MG63 (cell line): Measurements from ENCODE around the gene THRB. TPM values are rescaled to one million over a fixed set of nuclear protein-coding genes. Genes with fewer than 3 reads are reported as not detected.
A peak's percentile ranks its signal among the peaks of the same experiment; 100 is the strongest.
"Not testable (repeated sequence)": the region's sequence is repeated elsewhere in the genome, so short reads cannot be mapped to it uniquely, and the experiment has no call there.

Experiments used
- DNase-seq: peaks from one replicate; pipeline ENCODE4 v3.0.0-alpha.2; 2020
- H3K27me3 ChIP-seq: fragments of 250-450 bp; sonication (Bioruptor Pico); 2 replicates; pipeline ENCODE4 v1.5.1; 2020; ENCODE audit warnings: mild to moderate bottlenecking, moderate library complexity
- H3K36me3 ChIP-seq: fragments of 250-450 bp; sonication (Bioruptor Pico); 2 replicates; pipeline ENCODE4 v1.5.1; 2020; ENCODE audit warnings: mild to moderate bottlenecking, moderate library complexity
- H3K4me3 ChIP-seq: fragments of 250-450 bp; sonication (Bioruptor Pico); 2 replicates; pipeline ENCODE4 v1.5.1; 2020; ENCODE audit warnings: mild to moderate bottlenecking, moderate library complexity
- H3K9me3 ChIP-seq: fragments of 250-450 bp; sonication (Bioruptor Pico); 2 replicates; pipeline ENCODE4 v1.5.1; 2020; ENCODE audit warnings: mild to moderate bottlenecking, moderate library complexity
- total RNA-seq: library from RNA; depleted of rRNA; stranded (reverse); fragments of >200 nt; shearing (Covaris generic); gene quantifications from 2 replicates; pipeline ENCODE4 v1.2.3, GENCODE V29; 2014; ENCODE audit warnings: low replicate concordance

Gene THRB
- total RNA-seq, 1 experiment from 2014 or later, result not detected

DNA sequence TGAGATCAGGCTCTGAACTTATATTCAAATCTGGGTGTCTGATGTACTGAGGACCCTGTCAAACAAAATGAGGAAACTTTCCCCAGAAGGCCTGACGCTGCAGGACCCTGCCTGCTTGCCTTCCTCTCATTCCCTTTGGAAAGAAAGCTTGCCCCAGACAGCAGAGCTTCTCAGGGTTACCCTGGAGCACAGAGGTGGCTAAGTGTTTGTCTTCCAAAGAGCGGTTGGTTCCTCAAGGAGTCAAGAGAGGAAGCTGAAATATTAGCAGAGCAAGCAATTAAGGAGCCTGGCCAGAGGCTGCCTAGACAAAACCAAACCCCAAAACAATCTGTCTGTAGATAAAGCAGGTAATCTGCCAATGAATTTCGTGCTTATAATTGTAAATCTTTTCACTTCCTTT, 374.2 kb downstream of the THRB start:
- no peaks in the 10 kb centered on the region for H3K36me3 ChIP-seq
- DNase-seq, result no peak
- H3K4me3 ChIP-seq, result no peak overlapping the region
- H3K9me3 ChIP-seq, result no peaks in the 10 kb centered on the region
- no peaks in the 10 kb centered on the region for H3K27me3 ChIP-seq

DNA sequence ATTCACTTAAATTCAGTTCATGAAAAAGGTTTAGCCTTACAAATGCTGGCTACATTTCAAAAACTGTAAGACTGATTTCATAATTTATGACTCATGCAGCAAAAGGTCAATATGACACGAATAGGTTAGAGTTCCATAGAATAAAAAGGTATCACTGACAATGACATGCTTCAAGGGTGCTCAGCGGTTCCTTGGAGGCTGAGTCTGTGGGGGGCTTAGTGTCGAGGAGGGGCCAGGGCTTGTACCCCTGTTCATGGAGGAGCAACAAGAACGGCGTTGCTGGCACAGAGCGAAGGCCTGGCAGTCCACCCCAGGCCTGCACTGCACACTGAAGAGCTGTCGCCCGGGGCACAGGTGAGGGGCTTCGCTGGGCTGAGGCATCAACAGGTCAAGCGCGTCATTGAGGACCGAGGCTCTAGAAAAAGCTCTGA, 375.3 kb downstream of the THRB start:
- DNase-seq, result no peak
- Histone ChIP-seq H3K27me3 (no peaks in the 10 kb centered on the region), H3K4me3 (no peak overlapping the region), H3K9me3 (no peaks in the 10 kb centered on the region), H3K36me3 (no peaks in the 10 kb centered on the region)

DNA sequence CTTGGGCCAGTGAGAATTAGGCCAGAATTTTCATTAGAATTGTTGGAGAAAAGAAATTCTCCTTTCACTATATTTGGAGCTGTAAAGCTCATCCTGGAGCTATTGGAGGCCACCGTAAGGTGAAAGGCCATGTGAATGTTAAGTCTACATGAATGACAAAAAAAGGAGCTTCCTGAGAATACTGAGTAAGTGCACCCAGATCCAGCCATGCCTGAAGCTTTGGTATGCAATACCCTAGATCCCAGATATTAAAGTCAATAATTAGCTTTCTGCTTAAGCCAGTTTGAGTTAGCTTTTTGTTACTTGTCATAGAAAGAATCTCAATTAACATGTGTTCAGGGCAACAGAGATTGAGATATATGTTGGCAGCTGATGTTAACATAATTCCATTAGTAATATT, 377.1 kb downstream of the THRB start:
- H3K27me3 ChIP-seq, result no peaks in the 10 kb centered on the region
- no peaks in the 10 kb centered on the region for H3K36me3 ChIP-seq
- DNase-seq, result no peak
- no peak overlapping the region for H3K4me3 ChIP-seq
- no peaks in the 10 kb centered on the region for H3K9me3 ChIP-seq

DNA sequence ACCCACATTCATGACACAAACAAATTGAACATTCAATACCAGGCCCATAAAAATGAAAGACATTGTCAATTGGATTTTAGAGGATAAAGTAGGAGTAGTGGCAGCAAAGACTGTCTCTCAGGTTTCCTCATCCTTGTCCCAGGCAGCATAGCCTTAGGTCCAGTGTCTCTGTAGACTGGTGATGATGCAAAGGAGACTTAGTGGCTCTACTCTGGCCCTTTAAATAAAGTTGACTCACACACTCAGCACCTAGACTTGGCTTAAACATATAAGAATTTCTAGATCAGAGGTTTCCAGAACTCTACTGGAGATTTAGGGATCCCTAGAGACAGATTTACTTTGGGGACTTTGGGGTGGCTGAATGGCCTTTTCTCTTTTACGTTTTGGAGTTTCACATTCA, 382.9 kb downstream of the THRB start:
- no peak for DNase-seq

DNA sequence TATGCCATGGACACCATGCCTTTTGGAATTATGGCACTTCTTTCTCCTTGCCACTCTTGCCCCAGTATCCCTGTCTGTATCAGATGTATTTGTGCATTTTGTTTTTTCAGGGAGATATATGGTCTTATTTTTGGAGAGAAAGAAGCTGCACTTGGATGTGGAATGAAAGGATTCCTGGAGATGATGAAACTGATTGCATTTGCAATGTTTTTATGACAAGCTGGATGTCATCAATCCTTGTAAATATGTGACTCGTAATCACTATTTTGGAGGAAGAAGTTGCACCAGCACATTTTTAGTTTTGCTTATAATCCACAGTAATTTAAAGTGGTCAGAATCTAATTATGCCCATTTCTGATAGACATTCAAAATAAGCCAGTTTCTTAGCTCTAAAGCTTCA, 384.6 kb downstream of the THRB start:
- no peak overlapping the region for H3K4me3 ChIP-seq
- no peak for DNase-seq
- H3K27me3 ChIP-seq, result no peaks in the 10 kb centered on the region
- H3K36me3 ChIP-seq, result no peaks in the 10 kb centered on the region
- H3K9me3 ChIP-seq, result no peaks in the 10 kb centered on the region

More for the DNA sequence above, 382.9 kb downstream of the THRB start:
- no peaks in the 10 kb centered on the region for H3K9me3 ChIP-seq
- H3K27me3 ChIP-seq, result no peaks in the 10 kb centered on the region
- no peaks in the 10 kb centered on the region for H3K36me3 ChIP-seq
- no peak overlapping the region for H3K4me3 ChIP-seq

DNA sequence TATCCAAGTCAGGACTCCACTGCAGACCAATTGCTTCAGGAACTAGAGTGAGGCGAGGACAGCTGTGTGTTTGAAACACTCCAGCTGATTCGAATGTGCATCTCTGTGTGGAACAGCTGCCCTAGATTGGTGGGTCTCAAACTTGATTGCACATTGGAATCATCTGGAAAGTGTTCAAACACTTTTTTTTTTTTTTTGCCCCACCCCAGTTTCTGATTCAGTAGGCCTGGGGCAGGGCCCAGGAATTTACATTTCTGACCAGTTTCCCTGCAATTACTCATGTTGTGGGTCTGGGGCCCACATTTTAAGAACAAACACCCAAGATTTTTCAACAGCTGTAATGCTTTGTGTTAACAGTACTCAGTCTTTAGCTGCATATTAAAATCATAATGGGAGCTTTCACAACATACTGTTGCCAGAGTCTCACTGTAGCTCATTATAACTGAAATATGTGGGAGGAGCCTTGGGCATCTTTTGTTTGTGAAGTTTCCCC, 392.9 kb downstream of the THRB start:
- Histone ChIP-seq H3K27me3 (no peaks in the 10 kb centered on the region), H3K9me3 (no peaks in the 10 kb centered on the region), H3K36me3 (no peaks in the 10 kb centered on the region), H3K4me3 (no peak overlapping the region)
- peak; percentile 3 for DNase-seq

DNA sequence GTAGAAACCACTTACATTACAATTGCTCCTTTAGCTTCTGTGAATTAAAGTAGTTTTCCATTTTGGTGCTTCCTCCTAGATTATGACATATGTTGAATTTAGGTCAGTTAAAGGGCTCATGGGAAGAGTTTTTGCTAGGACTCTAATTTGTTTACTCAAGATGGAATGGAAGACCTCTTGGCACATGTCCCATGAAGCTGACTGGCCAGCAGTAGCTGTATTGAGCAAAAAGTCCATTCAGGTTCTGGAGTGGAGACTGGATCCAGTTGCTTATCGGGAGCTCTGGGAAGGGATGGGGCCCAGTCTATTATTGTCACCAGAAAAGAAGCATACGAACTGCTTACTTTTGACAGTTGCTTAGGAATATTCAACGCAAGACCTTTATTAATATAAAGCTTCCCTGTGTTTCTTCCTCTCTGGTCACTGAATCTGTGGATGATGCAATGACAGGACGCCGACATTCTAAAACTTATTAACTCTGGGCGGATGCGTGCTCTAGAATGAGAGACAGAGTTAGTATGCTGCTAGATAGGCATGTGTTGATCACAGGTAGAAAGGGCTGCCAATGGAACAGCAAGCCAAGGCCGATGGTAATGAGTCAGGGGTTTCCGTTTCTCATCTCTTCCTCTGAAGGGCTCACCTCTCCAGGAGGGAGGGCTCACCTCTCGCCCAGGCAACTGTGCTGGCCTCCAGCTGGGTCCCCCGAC, 393.8 kb downstream of the THRB start:
- no peaks in the 10 kb centered on the region for H3K27me3 ChIP-seq
- H3K36me3 ChIP-seq, result no peaks in the 10 kb centered on the region
- no peak overlapping the region for H3K4me3 ChIP-seq
- DNase-seq, result no peak
- H3K9me3 ChIP-seq, result no peaks in the 10 kb centered on the region

DNA sequence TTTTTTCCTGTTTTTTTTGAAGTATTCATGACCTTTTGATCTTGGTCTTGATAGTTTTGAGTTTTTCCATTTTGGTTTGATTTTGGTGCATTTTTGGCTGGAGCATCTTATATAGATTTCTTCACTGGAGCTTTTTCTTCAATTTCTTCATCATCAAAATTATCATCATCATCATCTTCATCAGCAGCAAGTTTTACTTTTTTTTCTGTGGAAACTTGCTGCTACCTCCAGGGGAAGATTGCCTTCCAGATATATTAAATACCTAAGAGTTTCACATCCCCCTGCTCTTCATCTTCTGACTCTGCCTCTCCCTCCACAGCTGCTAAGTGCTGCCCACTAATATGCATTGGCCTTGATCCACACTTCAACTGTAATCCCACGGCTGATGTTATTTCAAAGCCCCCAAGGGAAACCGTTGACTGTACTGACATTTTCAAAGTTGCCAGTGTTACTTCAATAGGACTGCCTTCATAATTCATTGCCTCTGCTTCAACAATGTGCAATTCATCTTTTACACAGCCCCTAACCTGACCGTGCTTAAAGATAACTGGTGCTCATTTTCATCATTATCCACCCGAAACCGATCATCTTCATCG, 397.9 kb downstream of the THRB start:
- H3K27me3 ChIP-seq, result no peaks in the 10 kb centered on the region
- no peaks in the 10 kb centered on the region for H3K36me3 ChIP-seq
- DNase-seq, result no peak
- no peak overlapping the region for H3K4me3 ChIP-seq
- H3K9me3 ChIP-seq, result no peaks in the 10 kb centered on the region

DNA sequence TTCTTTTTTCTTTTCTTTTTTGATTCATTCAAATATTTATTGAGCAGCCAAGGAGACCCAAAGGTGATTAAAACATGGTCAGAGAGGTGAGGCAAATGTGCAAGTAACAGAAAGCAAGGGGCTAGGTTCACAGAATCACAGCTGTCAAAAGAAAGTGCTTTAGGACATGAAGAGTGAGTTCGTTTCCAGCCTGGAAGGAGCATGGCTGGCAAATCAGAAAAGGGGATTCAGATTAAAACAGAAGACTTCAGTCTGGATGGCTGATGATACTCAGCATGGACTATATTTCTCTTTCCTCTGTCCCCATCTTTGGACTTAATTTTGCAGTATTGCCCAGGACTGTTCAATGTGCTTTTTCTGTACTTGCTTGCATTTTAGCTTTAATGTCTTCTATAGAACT, 398.4 kb downstream of the THRB start:
- Histone ChIP-seq H3K4me3 (no peak overlapping the region), H3K27me3 (no peaks in the 10 kb centered on the region), H3K36me3 (no peaks in the 10 kb centered on the region), H3K9me3 (no peaks in the 10 kb centered on the region)
- DNase-seq, result no peak

DNA sequence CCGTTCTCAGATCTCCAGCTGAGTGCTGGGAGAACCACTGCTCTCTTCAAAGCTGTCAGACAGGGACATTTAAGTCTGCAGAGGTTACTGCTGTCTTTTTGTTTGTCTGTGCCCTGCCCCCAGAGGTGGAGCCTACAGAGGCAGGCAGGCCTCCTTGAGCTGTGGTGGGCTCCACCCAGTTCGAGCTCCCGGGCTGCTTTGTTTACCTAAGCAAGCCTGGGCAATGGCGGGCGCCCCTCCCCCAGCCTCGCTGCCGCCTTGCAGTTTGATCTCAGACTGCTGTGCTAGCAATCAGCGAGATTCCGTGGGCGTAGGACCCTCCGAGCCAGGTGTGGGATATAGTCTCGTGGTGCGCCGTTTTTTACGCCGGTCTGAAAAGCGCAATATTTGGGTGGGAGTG, 399.8 kb downstream of the THRB start:
- not testable (repeated sequence) for H3K27me3 ChIP-seq

DNA sequence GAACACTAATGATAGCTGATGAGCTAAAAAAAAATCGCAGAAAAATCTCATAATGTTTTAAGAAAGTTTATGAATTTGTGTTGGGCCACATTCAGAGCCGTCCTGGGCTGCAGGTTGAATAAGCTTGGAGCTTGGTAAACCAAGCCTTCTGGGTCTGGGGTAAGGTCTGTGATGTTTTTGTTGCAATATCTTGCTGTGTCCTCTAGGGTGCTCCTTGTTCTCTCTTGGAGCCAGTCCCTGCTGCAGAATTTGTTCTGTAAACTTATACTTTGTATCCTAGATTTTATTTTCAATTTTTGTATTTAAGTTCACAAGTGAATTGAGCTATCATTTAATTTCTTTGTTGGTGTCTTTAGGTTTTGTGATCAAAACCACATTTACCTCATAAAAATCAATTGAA, 405.9 kb downstream of the THRB start:
- H3K4me3 ChIP-seq, result no peak overlapping the region
- H3K27me3 ChIP-seq, result no peaks in the 10 kb centered on the region
- no peaks in the 10 kb centered on the region for H3K9me3 ChIP-seq
- H3K36me3 ChIP-seq, result no peaks in the 10 kb centered on the region
- DNase-seq, result no peak

More for the DNA sequence above, 399.8 kb downstream of the THRB start:
- not testable (repeated sequence) for DNase-seq, H3K36me3 ChIP-seq, H3K4me3 ChIP-seq, H3K9me3 ChIP-seq

DNA sequence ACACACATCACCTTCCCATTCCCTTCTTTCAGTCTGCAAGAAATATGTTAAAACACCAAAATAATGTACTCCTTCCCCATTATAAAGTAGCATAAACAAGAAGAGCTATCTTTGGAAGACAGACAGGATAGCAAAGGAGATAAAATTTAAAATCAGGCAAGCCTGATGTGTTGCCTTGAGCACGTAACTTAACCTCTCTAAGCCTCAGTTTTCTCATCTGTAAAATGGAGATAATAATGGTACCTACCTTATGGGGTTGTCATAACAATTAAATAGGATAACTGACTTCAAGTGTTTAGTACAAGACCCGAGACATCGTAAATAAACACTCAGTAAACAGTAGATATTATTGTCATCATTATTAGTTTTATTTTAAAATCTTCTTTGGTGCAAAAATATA, 407.2 kb downstream of the THRB start:
- Histone ChIP-seq H3K9me3 (no peaks in the 10 kb centered on the region), H3K4me3 (no peak overlapping the region), H3K36me3 (no peaks in the 10 kb centered on the region), H3K27me3 (no peaks in the 10 kb centered on the region)
- DNase-seq, result no peak

DNA sequence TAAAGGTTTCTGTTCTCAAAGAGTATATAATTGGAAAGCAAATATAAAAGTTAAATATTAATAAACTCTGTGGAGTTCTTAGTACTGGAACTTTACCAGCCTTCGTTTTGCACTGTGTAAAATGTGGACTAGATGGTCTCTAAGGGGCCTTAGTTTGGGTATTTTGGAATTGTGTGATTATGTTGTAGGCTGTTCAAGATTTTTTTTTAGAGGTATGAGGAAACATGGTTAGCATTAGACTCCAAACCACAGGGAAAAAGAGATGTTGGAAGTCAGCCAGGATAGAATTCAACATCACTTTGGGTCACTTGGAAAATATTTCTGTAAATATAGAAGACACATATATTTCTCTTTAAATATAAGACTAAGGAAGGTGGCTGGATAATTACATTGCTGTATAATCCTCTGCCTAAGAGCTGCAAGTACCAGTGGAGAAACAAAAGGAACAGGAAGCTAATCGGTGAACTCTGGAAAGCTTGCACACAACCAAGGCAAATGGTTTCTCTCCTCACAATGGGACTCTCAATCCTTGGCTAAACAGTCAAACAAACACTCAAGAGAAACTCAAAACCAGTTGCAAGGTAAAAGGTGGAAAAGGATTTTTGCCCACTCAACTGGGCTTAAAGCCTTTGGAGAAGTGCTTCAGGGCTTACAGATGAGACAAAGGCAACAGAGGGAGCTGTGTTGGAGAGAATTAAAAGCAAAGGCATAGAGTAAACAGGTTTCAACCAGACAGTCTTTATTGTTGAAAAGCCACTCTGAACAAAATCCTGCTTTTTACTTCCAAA, 407.8 kb downstream of the THRB start:
- Histone ChIP-seq H3K36me3 (no peaks in the 10 kb centered on the region), H3K27me3 (no peaks in the 10 kb centered on the region), H3K9me3 (no peaks in the 10 kb centered on the region), H3K4me3 (no peak overlapping the region)
- no peak for DNase-seq

DNA sequence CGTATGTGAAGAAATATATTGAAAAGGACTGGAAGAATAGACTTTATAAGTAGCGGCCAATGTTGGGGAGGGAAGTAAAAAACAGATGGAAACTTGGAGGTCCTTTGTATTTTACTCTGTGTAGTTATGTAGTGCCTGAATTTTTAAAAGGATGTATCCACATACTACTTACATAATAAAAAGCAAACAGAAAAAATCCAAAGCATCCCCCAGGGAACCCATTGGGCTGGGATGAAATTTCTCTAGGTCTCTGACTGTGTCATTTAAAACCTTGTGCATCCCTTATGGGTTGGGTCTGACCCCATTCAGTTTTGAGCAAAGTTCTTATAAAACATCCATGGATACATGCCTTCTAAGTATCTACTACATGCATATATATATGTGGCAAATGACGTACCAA, 408.4 kb downstream of the THRB start:
- no peak overlapping the region for H3K4me3 ChIP-seq
- DNase-seq, result no peak
- H3K36me3 ChIP-seq, result no peaks in the 10 kb centered on the region
- no peaks in the 10 kb centered on the region for H3K9me3 ChIP-seq
- H3K27me3 ChIP-seq, result no peaks in the 10 kb centered on the region

DNA sequence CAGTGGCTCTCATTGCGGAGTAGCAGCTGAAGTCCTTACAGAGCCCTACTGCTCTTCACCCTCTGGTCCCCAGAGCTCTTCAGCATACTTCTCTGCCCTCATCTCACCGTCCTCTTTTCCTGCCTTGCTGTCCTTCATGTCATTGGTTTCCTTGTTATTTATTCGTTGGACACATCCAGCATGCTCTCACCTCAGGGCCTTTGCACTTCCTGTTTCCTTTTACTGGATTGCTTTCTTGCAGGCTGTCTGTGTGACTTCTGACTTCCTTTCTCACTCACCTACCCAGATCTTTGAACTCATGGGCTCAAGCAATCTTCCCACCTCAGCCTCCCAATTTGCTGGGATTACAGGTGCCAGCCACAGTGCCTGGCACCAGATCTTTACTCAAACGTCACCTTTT, 422.5 kb downstream of the THRB start:
- H3K4me3 ChIP-seq, result no peak overlapping the region
- H3K36me3 ChIP-seq, result no peaks in the 10 kb centered on the region
- no peak for DNase-seq
- H3K9me3 ChIP-seq, result no peaks in the 10 kb centered on the region
- H3K27me3 ChIP-seq, result no peaks in the 10 kb centered on the region

DNA sequence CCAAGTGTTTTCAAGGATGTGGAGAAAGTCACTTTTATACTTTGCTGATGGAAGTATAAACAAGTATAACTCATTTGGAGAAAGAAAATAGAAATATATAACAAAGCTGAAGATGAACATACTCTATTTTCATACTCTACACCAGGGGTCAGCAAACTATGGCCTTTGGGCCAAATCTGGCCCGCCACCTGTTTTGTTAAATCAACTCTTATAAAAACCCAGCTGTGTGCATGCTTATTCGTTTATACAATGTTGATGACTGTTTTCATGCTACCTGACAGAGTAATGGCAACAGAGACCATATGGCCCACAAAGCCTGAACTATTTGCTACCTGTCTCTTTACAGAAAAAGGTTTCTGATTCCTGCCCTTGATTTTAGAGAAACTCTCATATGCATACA, 425.6 kb downstream of the THRB start:
- no peak overlapping the region for H3K4me3 ChIP-seq
- no peaks in the 10 kb centered on the region for H3K27me3 ChIP-seq

DNA sequence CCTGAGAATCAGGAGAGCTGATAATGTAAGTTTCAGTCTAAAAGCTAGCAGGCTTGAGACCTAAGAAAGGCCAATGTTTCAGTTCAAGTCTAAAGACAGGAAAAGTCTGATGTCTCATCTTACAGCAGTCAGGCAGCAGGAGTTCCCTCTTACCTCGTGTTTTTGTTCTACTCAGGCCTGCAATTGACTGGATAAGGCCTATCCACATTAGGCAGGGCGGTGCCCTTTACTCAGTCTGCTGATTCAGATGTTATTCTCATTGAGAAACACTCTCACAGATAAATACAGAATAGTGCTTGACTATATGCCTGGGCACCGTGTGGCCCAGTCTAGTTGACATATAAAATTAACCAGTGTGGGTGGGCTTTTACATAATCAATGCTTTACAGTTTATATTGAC, 427.2 kb downstream of the THRB start:
- no peaks in the 10 kb centered on the region for H3K27me3 ChIP-seq
- no peaks in the 10 kb centered on the region for H3K9me3 ChIP-seq
- H3K36me3 ChIP-seq, result no peaks in the 10 kb centered on the region
- no peak overlapping the region for H3K4me3 ChIP-seq
- DNase-seq, result no peak

More for the DNA sequence above, 425.6 kb downstream of the THRB start:
- Histone ChIP-seq H3K9me3 (no peaks in the 10 kb centered on the region), H3K36me3 (no peaks in the 10 kb centered on the region)
- DNase-seq, result peak; percentile 7
